Panc1 (cell line): Measurements from ENCODE around the gene HSDL1.
"Not testable (repeated sequence)": the region's sequence is repeated elsewhere in the genome, so short reads cannot be mapped to it uniquely, and the experiment has no call there.

Source experiments
- CTCF ChIP-seq: fragments of 450-650 bp; IDR thresholded peaks from 2 replicates; pipeline ENCODE4 v1.5.1; 2017; ENCODE audit warnings: mild to moderate bottlenecking
- POLR2AphosphoS5 ChIP-seq: IDR thresholded peaks from 2 replicates; pipeline ENCODE4 v1.6.1; 2012; ENCODE audit warnings: mild to moderate bottlenecking, low read depth, low read length, moderate library complexity
- REST ChIP-seq, 2 experiments: IDR thresholded peaks; 2 replicates each; pipeline ENCODE4 v1.6.1; 2011 to 2012; ENCODE audit warnings: low read depth in 2 of 2, control low read depth in 1 of 2, low read length in 1 of 2, mild to moderate bottlenecking in 1 of 2, moderate library complexity in 1 of 2; ENCODE audit not compliant: insufficient read depth in 1 of 2

- not testable (repeated sequence) for TF ChIP-seq CTCF; POLR2AphosphoS5; REST (IDR thresholded peaks at IDR 0.05; ENCODE audit: insufficient read depth in 1 of 2, low read depth in 2 of 2, low read length in 1 of 2)
Observed at GRCh38 chr16:84118315-84118714, 26.7 kb downstream of the HSDL1 start.
